GM18951 (cell line): ENCODE results near the gene PIGZ.
"Not testable (repeated sequence)": the region's sequence is repeated elsewhere in the genome, so short reads cannot be mapped to it uniquely, and the experiment has no call there.

Experiments
- POLR2A ChIP-seq: IDR thresholded peaks from 4 replicates; pipeline ENCODE4 v1.6.1; 2011; ENCODE audit warnings: mild to moderate bottlenecking; ENCODE audit not compliant: insufficient read length, insufficient read depth; ENCODE audit errors: extremely low read depth
- in situ Hi-C: fragments of 300-500 bp; cut with MboI; formaldehyde crosslinking; loops from one replicate; pipeline ENCODE4 v1.12.0; 2022; ENCODE audit warnings: low sequenced_read_pairs, mixed read lengths, inconsistent platforms; ENCODE audit not compliant: unreplicated experiment

PIGZ gene

GRCh38 chr3:196948442-196949284, 20.0 kb downstream of the PIGZ start:
- in situ Hi-C loops, result no loop called here
- TF ChIP-seq POLR2A, result no peak

GRCh38 chr3:196947860-196948441, 20.7 kb downstream of the PIGZ start:
- in situ Hi-C loops, result no loop called here
- no peak for TF ChIP-seq POLR2A

GRCh38 chr3:196947136-196947859, 21.3 kb downstream of the PIGZ start:
- TF ChIP-seq POLR2A, result no peak
- in situ Hi-C loops, result no loop called here

- in situ Hi-C loops, result not testable (repeated sequence)
These were observed 24.4 kb downstream of the PIGZ start for GRCh38 chr3:196944037-196944790.

GRCh38 chr3:196942915-196943277, 25.7 kb downstream of the PIGZ start:
- TF ChIP-seq POLR2A, result no peak
- in situ Hi-C loops, result no loop called here

GRCh38 chr3:196942226-196942914, 26.3 kb downstream of the PIGZ start, which contains the start of gene NCBP2:
TSS of gene NCBP2 (minus strand) at chr3:196942528. CDS start at chr3:196942503, 25 bp downstream.
- in situ Hi-C loops, result no loop called here
- peak; percentile 93 for TF ChIP-seq POLR2A

GRCh38 chr3:196941729-196942225, 26.9 kb downstream of the PIGZ start:
- TF ChIP-seq POLR2A, result no peak
- in situ Hi-C loops, result no loop called here

GRCh38 chr3:196938576-196938975, 30.1 kb downstream of the PIGZ start:
- in situ Hi-C loops, result loop anchor here (10.0 kb wide), 1 partner anchor 94 kb away; no protein-coding TSS in a partner anchor
- TF ChIP-seq POLR2A, result no peak

- TF ChIP-seq POLR2A, result no peak
- in situ Hi-C loops, result loop anchor here (10.0 kb wide), 1 partner anchor 93 kb away; no protein-coding TSS in a partner anchor
These were observed 30.5 kb downstream of the PIGZ start for GRCh38 chr3:196938124-196938523.

- TF ChIP-seq POLR2A, result no peak
- in situ Hi-C loops, result loop anchor here (10.0 kb wide), 1 partner anchor 91 kb away; no protein-coding TSS in a partner anchor
These were observed 32.3 kb downstream of the PIGZ start for GRCh38 chr3:196936288-196936687.

- no peak for TF ChIP-seq POLR2A
- in situ Hi-C loops, result loop anchor here (10.0 kb wide), 1 partner anchor 88 kb away; no protein-coding TSS in a partner anchor
These were observed 36.0 kb downstream of the PIGZ start for GRCh38 chr3:196932600-196932999.
